HG02678 (cell line): ENCODE results near the gene ABCA8.

ENCODE experiments used
- ATAC-seq: cut with Tn5 transposase; IDR thresholded peaks from one replicate; pipeline ENCODE4 v1.9.1; 2021; ENCODE audit warnings: mild to moderate bottlenecking, moderate library complexity; ENCODE audit not compliant: unreplicated experiment

Gene ABCA8

GRCh38 chr17:68943123-68943811 is 11.9 kb downstream of the ABCA8 start:
- no peak for ATAC-seq

DNA sequence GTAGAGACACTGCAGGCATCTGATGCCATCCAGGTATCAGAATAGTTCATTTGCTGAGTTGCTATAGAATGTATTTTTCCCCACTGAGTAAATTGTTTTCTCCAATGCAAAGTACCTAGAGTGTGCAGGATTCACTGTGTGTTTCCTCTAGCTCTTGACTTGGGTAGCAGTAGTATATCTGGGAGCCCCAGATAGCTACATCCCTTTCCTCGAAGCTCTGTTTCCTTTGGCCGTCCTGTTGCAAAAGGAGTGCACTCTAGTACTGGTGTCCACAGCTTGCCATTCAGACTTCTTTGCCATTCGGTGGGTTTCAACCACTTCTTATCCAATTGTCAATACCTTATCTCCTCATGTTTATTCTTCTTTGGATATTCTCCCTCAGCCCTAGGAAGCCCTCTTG is 12.8 kb downstream of the ABCA8 start:
- ATAC-seq: no peak

DNA sequence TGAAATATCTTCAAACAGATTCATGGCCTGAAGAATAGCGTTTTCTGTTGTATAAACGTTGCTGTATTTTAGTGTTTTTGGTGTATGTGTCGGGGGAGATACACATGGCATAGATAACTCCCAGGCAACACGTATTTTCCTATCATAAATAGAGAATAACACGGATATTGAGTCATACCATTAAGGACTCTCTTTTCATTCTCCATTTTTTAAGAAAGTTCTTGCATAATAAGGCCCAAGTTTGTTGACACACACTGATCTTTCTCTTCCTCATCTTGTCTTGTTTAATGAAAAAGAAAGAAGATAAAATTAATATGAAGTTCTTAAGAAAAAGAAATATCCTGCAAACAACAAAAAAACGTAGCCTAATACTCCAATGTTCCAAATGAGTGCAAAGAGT is 13.4 kb downstream of the ABCA8 start:
- ATAC-seq: no peak

DNA sequence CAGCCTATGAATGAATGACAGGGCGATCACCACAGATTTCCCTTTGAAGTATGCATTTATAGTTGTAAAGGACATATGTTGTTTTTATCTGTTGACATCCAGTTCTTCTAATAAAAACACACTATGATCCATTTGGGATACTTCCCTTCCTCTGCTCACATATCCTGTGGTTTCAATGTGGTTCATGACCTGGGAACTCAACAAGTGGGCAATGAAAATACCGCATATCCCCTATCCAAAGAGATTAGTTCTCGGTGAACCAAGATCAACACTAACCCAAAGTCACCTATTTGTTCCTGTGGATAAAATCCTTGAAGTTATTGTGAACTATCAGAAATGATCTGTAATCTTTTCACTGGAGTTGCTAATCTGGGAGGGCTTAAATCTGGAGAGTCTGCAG is 16.0 kb downstream of the ABCA8 start:
- no peak for ATAC-seq

DNA sequence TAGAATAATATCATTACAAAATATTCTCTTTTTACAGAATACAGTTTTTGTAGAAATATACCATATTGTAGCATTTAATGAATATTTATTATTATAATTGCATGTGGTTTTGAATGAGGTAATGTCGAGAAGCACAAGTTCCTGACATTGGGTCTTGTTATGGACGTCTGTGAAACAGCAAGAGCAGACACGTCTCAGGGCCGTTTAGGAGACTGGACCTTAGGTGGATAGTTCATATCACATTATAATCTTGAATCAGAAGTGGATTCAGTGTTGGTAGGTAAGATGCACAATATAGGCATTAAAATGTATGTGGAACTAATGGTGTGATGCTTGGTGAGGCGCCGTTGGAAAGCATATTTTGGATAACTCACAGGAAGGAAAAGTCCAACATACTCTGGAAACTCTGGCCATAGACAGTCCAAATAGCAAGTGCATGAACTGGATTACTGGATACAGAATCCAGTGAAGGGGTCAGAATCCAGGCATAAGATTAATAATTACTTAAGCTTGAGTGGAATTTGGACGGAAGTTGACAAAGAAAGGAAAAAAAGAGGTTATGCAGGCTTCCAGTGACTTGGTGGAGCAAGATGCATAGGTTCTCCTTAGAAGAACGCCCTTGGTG is 17.2 kb downstream of the ABCA8 start:
- no peak for ATAC-seq

DNA sequence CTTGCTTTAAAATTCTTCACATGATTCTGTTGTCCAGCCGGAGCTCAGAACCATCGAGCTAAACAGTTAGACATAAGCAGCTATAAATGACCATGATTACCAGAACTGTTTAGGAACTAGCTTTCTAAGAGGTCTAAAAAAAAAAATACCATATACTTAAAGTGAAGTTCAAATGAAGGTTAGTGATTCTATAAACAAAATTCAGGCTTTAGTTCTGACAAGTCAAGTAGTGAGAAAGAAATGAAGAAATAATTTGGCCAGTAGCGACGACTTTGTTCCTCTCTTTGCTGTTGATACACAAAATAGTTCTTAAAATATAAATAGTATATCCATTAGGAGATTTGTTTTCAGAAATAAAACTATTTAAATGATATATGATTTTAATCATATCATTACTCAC is 27.7 kb downstream of the ABCA8 start:
- ATAC-seq: no peak

DNA sequence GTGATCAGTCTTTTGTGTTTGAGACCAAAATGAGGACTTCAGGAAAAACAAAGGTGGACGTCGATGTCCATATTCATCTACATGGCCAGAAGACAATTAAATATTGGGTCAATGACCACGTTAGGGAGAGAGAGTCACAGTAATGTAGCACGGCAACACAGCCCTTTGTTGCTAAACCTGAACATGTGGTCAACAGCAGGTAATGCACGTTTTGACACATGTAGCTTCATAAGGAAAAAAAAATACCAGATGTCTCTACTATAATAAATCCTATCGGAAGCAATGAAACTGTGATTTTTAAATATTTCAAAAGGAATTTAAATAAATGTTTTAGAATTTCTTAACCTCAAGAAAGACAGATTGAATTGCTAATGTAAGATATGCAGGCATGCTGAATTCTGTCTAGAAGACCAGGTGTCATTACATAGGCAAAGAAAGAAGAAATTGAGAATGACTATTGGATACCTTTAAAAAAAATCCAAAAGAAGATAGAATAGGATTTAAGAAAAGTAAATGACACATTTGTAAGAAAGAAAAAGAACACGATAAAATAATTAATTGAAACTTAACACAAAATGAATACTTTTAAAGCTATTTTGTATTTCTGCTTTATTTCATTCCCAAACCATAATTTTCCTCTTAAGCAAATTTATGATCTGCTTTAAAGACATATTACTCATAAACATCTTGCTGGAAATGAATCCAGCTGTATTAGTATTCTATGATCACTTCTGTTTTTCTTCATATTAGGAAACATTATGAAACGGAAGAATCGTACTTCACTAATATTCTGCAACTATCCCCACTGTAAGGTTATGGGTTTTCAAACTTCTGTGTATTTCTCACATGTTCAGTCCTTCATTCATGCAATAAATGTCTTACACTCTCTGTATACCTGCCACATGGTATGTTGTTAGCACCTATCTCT is 30.1 kb downstream of the ABCA8 start:
- ATAC-seq: no peak

- no peak for ATAC-seq
Measured at GRCh38 chr17:68910789-68911431, 44.3 kb downstream of the ABCA8 start.

- no peak for ATAC-seq
Measured at GRCh38 chr17:68910251-68910705, 44.9 kb downstream of the ABCA8 start.

DNA sequence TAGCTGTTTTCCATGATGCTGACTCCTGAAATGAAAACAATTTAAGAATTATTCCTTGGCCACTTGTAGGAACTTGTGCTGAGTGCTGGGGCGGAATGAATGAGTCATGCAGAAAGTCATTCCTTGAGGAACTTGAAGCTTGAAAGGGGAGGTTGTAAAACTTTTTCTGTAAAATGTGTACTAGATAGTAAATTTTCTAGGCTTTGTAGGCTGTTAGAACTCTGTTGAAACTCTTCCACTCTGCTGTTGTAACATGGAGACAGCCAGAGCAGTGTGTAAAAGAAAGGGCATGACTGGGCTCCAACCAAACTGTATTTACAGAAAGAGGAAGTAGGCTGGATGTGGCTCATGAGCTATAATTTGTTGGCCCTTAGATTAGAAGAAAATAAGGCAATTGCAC is 46.1 kb downstream of the ABCA8 start:
- ATAC-seq: no peak

GRCh38 chr17:68908045-68908444 is 47.1 kb downstream of the ABCA8 start:
- no peak for ATAC-seq

DNA sequence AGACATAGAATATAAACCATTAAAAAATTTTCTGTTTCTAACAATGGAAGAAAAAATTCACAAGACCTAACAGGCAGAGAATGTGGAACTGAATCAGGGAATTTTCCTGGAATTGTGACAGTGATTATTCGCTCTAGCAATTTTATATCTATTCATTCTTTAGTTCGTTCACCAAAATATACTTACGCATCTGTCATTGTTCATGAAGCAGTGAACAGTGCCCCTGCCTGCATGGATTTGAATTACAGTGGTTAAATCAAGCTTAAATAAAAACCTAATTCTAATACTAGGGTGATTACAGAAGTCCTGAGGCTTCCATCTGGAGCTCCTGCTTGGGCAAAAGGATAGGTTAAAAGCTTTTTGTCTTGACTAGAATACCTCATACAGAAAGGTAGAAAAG is 48.6 kb downstream of the ABCA8 start:
- ATAC-seq: no peak

DNA sequence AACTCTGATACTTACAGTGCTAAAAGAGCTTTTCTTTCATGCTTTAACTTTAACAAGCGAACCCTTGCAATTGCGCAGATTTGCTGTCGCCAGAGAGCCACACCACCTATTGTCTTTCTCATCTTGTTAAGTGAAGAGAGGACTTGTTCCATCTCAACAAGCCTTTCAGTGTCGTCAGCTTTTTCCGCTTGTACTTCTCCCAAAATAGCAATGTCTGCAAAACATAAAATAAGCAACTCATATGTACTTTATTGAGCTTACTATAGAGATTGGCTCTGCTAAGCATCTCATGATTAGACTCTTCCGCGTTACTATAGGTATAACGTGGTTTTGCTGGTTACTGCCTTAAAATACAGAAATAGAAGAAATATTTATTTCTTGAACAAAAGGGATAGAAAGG is 51.9 kb downstream of the ABCA8 start:
- no peak for ATAC-seq

- ATAC-seq: no peak
Measured at GRCh38 chr17:68897557-68897956, 57.6 kb downstream of the ABCA8 start.

DNA sequence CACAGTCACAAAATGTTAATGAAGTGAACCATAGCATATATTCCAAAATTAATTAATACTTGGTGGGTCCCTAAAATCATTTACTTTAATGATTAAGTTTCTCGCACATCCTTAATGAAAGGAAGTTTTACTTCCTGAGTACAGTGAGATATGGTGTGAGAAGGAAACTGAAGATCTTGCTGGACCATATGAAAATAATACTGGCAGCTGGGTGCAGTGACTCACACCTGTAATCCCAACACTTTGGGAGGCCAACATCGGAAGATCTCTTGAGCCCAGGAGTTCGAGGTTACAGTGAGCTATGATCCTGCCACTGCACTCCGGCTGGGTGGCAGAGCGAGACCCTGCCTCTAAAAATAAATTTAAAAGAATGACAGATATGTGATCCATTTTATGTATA is 62.5 kb downstream of the ABCA8 start:
- no peak for ATAC-seq

- ATAC-seq: no peak
Measured at GRCh38 chr17:68892193-68892592, 63.0 kb downstream of the ABCA8 start.

DNA sequence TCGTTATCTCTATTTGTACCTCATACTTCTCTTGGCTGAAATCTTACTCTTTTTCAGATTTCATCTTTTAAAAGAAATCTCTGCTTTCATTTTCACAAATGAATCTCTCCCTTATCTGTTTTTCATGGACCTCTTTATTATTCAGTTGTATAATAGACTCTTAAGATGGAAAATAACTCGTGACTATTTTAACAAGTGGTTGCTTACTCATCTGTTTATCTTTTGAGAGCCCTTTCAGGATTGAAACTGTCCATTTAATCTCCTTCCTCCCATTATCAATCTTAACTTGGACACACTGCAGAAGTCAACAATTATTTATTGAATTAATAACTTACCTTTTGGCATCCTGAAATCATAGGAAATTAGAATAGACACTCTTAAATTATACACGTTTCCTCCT is 68.8 kb downstream of the ABCA8 start:
- no peak for ATAC-seq

DNA sequence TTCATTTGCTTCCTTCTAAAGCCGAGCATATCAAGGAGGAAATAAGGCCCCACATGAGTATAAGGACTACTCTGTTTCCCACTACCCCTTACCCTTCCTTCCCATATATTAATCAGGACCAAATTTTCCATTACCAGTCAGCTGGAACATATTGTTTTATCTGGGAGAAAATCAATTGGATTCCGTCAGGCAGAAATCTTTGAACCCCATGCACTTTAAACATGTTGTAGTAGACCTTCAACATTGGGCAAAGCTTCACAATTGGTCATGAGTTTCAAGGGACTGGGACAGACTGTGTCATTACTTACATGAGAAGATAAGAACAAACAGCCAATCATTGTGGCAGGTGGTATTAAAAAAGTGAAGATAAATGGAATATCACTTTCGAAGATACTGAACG is 70.3 kb downstream of the ABCA8 start:
- ATAC-seq: no peak

DNA sequence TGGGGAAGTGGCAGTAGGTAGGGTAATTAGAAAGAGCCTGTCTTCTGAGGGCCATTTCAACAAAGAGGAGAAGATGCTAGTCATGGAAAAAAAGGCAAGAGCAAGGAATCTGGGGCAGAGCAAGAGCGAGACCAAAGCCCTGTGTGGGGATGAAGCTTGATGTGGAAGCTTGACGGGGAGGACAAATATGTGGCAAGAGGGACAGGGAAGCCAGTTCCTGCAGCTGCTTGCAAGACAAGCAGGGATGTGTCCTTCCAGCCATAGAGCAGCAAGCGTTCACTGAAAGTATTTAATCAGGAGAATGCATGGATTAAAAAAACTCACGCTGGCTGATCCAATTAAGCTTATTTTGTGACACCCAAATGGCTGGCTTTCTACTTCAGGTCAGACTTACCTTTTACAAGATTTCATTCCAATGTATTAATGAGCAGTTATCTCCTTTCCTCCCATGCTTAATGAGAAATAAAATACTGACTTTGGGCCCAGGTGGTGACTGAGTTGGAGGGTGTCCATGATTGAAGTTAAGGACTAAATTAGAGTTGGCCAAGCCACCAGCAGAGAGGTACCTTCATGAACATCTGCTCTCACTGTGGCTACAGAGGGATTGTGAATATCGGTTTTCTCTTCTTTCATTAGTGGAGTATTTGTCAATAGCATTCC is 76.8 kb downstream of the ABCA8 start:
- ATAC-seq: no peak

DNA sequence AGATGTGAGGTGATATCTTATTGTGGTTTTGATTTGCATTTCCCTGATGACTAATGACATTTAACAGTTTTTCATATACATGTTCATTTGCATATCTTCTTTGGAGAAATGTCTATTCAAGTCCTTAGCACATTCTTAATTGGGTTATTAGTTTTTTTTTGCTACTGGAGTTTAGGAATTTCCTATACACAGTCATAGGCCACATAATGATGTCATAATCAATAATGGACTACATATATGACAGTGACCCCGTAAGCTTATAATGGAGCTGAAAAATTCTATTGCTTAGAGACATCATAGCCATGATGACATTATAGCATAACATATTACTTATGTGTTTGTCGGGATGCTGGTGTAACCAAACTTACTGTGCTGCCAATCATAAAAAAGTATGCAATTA is 83.7 kb downstream of the ABCA8 start:
- ATAC-seq: no peak

- no peak for ATAC-seq
Measured at GRCh38 chr17:68870976-68871375, 84.2 kb downstream of the ABCA8 start.
